ENCODE measurements around the gene SMARCA2.

DNA sequence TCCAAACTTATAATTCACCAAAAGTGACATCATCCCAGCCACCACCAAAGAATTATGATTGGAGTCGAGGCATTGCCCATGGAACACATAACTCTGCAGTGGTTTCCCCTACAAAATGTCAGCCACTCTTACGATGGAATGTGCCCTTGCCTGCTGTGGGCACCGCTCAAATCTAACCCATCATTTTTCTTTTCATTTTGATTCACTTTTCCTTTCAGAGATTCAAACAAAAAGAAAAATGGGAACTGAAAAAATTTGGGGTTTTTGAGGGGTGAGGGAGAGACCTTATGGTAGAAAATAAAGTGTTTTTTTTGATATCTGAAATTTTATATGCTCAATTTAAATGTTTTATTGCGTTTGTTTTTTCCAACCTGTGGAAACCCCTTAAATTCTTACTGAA, 28.1 kb downstream of the SMARCA2 start:
- TF ChIP-seq EZH2 (IDR thresholded peaks at IDR 0.05) (no peak), POLR2AphosphoS5 (IDR thresholded peaks at IDR 0.05; ENCODE audit: borderline replicate concordance, low read depth, low read length) (no peak)
